PC-9 (cell line): Measurements from ENCODE around the gene MYO1H. TPM values are rescaled to one million over a fixed set of nuclear protein-coding genes. Genes with fewer than 3 reads are reported as not detected.

Experiments used
- Bru-seq: library from RNA; stranded (reverse); fragments of 400-500 nt; gene quantifications from one replicate; lab custom pipeline; 2021; lab: Mats Ljungman, UMichigan
- BruChase-seq, 2 experiments: library from RNA; stranded (reverse); fragments of 400-500 nt; gene quantifications; one replicate each; lab custom pipeline; 2021; lab: Mats Ljungman, UMichigan
- BruUV-seq: library from RNA; stranded (reverse); fragments of 400-500 nt; replicated peaks from 2 replicates; lab custom pipeline; 2021; lab: Mats Ljungman, UMichigan
- CTCF ChIA-PET: fragments of 300-600 bp; sonication (Branson Sonifier 250); formaldehyde crosslinking; loops from one replicate; lab custom pipeline; 2022; ENCODE audit warnings: antibody characterized with exemption; lab: Charles Lee
- POLR2A ChIA-PET: fragments of 300-600 bp; sonication (Branson Sonifier 250); formaldehyde crosslinking; loops from one replicate; lab custom pipeline; 2022; ENCODE audit warnings: antibody characterized with exemption; ENCODE audit not compliant: unreplicated experiment; lab: Charles Lee
- DNase-seq, 2 experiments: peaks; one replicate each; pipeline versions ENCODE4 v3.0.0 to v3.0.0-alpha.2; 2015 to 2022; ENCODE audit warnings: mixed read lengths in 1 of 2
- H2AFZ ChIP-seq: fragments of 200-600 bp; sonication (generic); 2 replicates; pipeline ENCODE4 v1.8.1; 2017; ENCODE audit warnings: antibody characterized with exemption
- H3F3A ChIP-seq: fragments of 200-600 bp; sonication (generic); 2 replicates; pipeline ENCODE4 v1.8.1; 2017; ENCODE audit warnings: antibody characterized with exemption, mild to moderate bottlenecking, low read depth; ENCODE audit not compliant: insufficient read depth
- H3K27ac ChIP-seq: fragments of 200-600 bp; sonication (generic); 2 replicates; pipeline ENCODE4 v1.6.1; 2016; ENCODE audit warnings: mixed run types
- H3K27me3 ChIP-seq: fragments of 200-600 bp; sonication (generic); 2 replicates; pipeline ENCODE4 v1.6.1; 2016; ENCODE audit warnings: low read depth, mixed run types; ENCODE audit not compliant: insufficient read depth
- H3K36me3 ChIP-seq: fragments of 200-600 bp; sonication (generic); 2 replicates; pipeline ENCODE4 v1.6.1; 2016; ENCODE audit warnings: low read depth, mixed run types
- H3K4me1 ChIP-seq: fragments of 200-600 bp; sonication (generic); replicated peaks from 2 replicates; pipeline ENCODE4 v1.6.1; 2016; ENCODE audit warnings: mixed run types; ENCODE audit not compliant: insufficient read depth
- H3K4me2 ChIP-seq: fragments of 200-600 bp; sonication (generic); 2 replicates; pipeline ENCODE4 v1.6.1; 2017; ENCODE audit warnings: mixed run types
- H3K4me3 ChIP-seq: fragments of 200-600 bp; sonication (generic); 2 replicates; pipeline ENCODE4 v1.6.1; 2016; ENCODE audit warnings: mixed run types
- H3K79me2 ChIP-seq: fragments of 200-600 bp; sonication (generic); 2 replicates; pipeline ENCODE4 v1.6.1; 2017; ENCODE audit warnings: low read depth, mixed run types
- H3K9me2 ChIP-seq: fragments of 200-600 bp; sonication (generic); 2 replicates; pipeline ENCODE4 v1.8.1; 2017; ENCODE audit warnings: mild to moderate bottlenecking; ENCODE audit not compliant: insufficient read depth
- H3K9me3 ChIP-seq: fragments of 200-600 bp; sonication (generic); 2 replicates; pipeline ENCODE4 v1.8.1; 2016; ENCODE audit warnings: low read depth; ENCODE audit not compliant: insufficient read depth
- H4K20me1 ChIP-seq: fragments of 200-600 bp; sonication (generic); 2 replicates; pipeline ENCODE4 v1.8.1; 2017; ENCODE audit not compliant: insufficient read depth
- EZH2 ChIP-seq: fragments of 200-600 bp; sonication (generic); IDR thresholded peaks from 2 replicates; pipeline ENCODE4 v1.8.0; 2017; ENCODE audit warnings: antibody characterized with exemption, low read depth
- intact Hi-C: fragments of 100-400 bp; cut with micrococcal nuclease; formaldehyde crosslinking; loops from one replicate; pipeline ENCODE4 v1.10.0; 2022; ENCODE audit not compliant: unreplicated experiment
- long read RNA-seq: library from polyadenylated mRNA; stranded (forward); transcript quantifications from one replicate; pipeline ENCODE4 v2.0.0, GENCODE V29; 2022
- total RNA-seq: library from RNA; stranded (reverse); gene quantifications from 2 replicates; pipeline ENCODE4 v1.2.3, GENCODE V29; 2021
- TF ChIP-seq, protein P1 (sequence below): fragments of 200-600 bp; sonication (generic); conservative IDR thresholded peaks from 2 replicates; pipeline ENCODE4 v1.6.1; 2017; ENCODE audit warnings: mixed run types, antibody characterized with exemption, mild to moderate bottlenecking, moderate library complexity

Gene MYO1H, protein sequence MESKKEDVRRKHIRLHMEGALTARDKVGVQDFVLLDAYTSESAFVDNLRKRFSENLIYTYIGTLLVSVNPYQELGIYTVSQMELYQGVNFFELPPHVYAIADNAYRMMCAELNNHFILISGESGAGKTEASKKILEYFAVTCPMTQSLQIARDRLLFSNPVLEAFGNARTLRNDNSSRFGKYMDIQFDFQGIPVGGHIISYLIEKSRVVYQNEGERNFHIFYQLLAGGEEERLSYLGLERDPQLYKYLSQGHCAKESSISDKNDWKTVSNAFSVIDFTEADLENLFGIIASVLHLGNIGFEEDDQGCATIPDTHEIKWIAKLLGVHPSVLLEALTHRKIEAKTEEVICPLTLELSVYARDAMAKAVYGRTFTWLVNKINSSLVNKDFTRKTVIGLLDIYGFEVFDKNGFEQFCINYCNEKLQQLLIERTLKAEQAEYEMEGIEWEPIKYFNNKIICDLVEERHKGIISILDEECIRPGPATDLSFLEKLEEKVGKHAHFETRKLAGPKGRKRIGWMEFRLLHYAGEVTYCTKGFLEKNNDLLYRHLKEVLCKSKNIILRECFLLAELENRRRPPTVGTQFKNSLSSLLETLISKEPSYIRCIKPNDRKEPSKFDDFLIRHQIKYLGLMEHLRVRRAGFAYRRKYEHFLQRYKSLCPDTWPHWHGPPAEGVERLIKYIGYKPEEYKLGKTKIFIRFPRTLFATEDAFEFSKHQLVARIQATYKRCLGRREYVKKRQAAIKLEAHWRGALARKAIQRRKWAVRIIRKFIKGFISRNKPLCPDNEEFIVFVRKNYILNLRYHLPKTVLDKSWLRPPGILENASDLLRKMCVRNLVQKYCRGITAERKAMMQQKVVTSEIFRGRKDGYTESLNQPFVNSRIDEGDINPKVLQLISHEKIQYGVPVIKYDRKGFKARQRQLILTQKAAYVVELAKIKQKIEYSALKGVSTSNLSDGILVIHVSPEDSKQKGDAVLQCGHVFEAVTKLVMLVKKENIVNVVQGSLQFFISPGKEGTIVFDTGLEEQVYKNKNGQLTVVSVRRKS
- not detected in 2 replicates for total RNA-seq
- Bru-seq, nascent RNA = not detected
- percentile 0 among the genes with signal in this experiment for BruChase-seq, experiment 1, labeled RNA remaining after a 2-hour chase
- BruChase-seq, experiment 2, labeled RNA remaining after a 6-hour chase = percentile 0 among the genes with signal in this experiment
- long read RNA-seq = 0 reads

DNA sequence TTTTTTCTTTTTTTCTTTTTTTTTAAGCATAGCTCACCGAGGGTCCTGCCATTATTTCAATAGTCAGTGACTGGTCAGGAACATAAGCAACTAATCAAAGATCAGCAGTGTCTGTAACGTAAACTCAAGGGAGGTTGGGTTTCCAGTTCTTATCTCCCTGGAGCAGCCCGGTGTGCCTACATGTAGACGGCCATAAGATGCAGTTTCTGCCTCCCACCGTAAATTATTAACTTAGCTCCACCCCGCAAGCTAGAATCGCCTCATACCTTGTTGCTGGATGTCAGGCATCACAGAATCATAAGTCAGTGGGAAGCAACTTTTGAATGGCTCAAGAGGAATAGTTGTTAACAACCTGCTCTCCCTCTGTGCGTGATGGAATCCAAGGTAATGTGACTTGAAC lies at the start of gene MYO1H:
Gene MYO1H (plus strand): TSS at position 312 of the 400 bp plus-strand sequence. CDS start 61 bp downstream, at position 373.
- H3K9me2 ChIP-seq = no peaks in the 10 kb centered on the region
- no peaks in the 10 kb centered on the region for H3K36me3 ChIP-seq
- ChIA-PET POLR2A (no interaction called here), CTCF (no interaction called here)
- no peaks in the 10 kb centered on the region for H3K9me3 ChIP-seq
- no peak within 1 kb of the TSS for H3K27ac ChIP-seq
- H3K4me2 ChIP-seq = no peak within 1 kb of the TSS
- no peaks in the 10 kb centered on the region for H3K4me1 ChIP-seq
- no peak within 1 kb of the TSS for H2AFZ ChIP-seq
- no peak within 1 kb of the TSS for H3K4me3 ChIP-seq
- no TSS peak for BruUV-seq
- H3F3A ChIP-seq = no peaks in the 10 kb centered on the region
- H4K20me1 ChIP-seq = no peaks in the 10 kb centered on the region
- TF ChIP-seq, protein P1, sequence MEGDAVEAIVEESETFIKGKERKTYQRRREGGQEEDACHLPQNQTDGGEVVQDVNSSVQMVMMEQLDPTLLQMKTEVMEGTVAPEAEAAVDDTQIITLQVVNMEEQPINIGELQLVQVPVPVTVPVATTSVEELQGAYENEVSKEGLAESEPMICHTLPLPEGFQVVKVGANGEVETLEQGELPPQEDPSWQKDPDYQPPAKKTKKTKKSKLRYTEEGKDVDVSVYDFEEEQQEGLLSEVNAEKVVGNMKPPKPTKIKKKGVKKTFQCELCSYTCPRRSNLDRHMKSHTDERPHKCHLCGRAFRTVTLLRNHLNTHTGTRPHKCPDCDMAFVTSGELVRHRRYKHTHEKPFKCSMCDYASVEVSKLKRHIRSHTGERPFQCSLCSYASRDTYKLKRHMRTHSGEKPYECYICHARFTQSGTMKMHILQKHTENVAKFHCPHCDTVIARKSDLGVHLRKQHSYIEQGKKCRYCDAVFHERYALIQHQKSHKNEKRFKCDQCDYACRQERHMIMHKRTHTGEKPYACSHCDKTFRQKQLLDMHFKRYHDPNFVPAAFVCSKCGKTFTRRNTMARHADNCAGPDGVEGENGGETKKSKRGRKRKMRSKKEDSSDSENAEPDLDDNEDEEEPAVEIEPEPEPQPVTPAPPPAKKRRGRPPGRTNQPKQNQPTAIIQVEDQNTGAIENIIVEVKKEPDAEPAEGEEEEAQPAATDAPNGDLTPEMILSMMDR = no peak
- no peak for TF ChIP-seq EZH2
- intact Hi-C loops = no loop called here
- H3K79me2 ChIP-seq = no peaks in the 10 kb centered on the region
- no peak for DNase-seq
- peaks cover 39% of the 10 kb centered on the region for H3K27me3 ChIP-seq

DNA sequence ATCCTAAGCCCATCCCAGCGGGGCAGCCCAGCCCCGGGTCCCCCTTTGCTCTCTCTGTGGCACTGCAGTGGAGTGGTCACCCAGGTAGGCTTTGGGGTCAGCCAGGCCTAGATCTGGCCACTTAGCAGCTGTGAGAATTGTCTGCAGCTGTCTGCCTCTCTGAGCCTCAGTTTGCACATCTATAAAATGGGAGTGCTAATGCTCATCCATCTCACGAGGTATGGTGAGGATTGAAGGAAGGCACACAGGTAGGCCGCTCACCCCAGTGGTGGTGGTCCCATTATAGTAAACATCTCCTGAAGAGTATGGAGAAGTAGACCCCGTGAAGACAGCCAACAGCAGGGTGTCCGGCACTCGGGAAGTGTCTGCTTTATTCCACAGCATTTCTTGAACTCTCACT lies 47.9 kb upstream of the MYO1H start:
- intact Hi-C loops = no loop called here
- no peaks in the 10 kb centered on the region for H3K36me3 ChIP-seq
- no peak overlapping the region for H3K27ac ChIP-seq
- ChIA-PET CTCF (no interaction called here), POLR2A (no interaction called here)
- DNase-seq = no peak
- peaks cover 5% of the 10 kb centered on the region; the same call in 1 of the 2 replicates for H3K4me1 ChIP-seq
- H3K9me2 ChIP-seq = no peaks in the 10 kb centered on the region
- H3K27me3 ChIP-seq = peaks cover 25% of the 10 kb centered on the region
- peaks cover 12% of the 10 kb centered on the region for H3F3A ChIP-seq
- no peak overlapping the region for H2AFZ ChIP-seq
- no peak overlapping the region for H3K4me2 ChIP-seq
- H3K79me2 ChIP-seq = no peaks in the 10 kb centered on the region
- no peaks in the 10 kb centered on the region for H4K20me1 ChIP-seq
- TF ChIP-seq EZH2 = no peak
- TF ChIP-seq, protein P1 = no peak
- no peak overlapping the region for H3K4me3 ChIP-seq
- no TSS peak for BruUV-seq
- no peaks in the 10 kb centered on the region for H3K9me3 ChIP-seq

DNA sequence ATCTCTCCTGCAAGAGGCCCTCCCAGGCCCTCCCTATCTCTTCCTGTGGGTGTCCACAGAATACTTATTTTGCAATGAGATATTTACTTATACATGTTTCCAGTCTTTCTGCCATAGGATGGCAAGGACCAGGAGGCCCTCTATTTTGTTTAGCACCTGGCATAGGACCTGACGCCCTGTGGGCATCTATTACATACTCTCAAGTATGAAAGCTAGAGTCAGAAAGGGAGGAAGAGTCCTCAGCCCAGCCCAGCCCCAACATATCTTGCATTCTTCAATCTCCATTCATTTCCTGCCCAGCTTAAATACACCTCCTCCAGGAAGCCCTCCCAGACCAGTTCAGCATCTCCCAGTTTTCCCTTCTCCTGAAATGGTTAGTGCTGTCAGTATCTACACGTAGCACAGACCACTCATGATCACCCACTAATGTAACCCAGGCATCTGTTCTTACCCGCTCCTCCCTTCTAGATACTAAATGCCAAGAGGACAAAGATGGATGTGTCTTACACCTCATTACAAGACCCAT lies 46.0 kb upstream of the MYO1H start:
- no peak overlapping the region for H2AFZ ChIP-seq
- intact Hi-C loops = no loop called here
- no peak overlapping the region for H3K27ac ChIP-seq
- no peaks in the 10 kb centered on the region for H3K36me3 ChIP-seq
- H4K20me1 ChIP-seq = no peaks in the 10 kb centered on the region
- no TSS peak for BruUV-seq
- no peak for DNase-seq
- ChIA-PET POLR2A (no interaction called here), CTCF (no interaction called here)
- no peaks in the 10 kb centered on the region for H3K9me2 ChIP-seq
- H3K79me2 ChIP-seq = no peaks in the 10 kb centered on the region
- no peak overlapping the region for H3K4me3 ChIP-seq
- peaks cover 14% of the 10 kb centered on the region for H3K27me3 ChIP-seq
- H3K4me1 ChIP-seq = peaks cover 5% of the 10 kb centered on the region; the same call in 1 of the 2 replicates
- no peak overlapping the region for H3K4me2 ChIP-seq
- H3F3A ChIP-seq = peaks cover 12% of the 10 kb centered on the region
- TF ChIP-seq, protein P1 = no peak
- TF ChIP-seq EZH2 = no peak
- no peaks in the 10 kb centered on the region for H3K9me3 ChIP-seq
